Smooth muscle cell (in vitro differentiated cells): Measurements from ENCODE around the gene PPP1CB. TPM values are rescaled to one million over a fixed set of nuclear protein-coding genes. Genes with fewer than 3 reads are reported as not detected.

Experiments used
- DNase-seq: peaks from one replicate; lab custom pipeline; 2025; ENCODE audit not compliant: unreplicated experiment; lab: John Stamatoyannopoulos, UW
- H2AFZ ChIP-seq: fragments of 200-600 bp; sonication (generic); 2 replicates; pipeline ENCODE4 v1.6.0; 2016; ENCODE audit warnings: antibody characterized with exemption, low read depth, mild to moderate bottlenecking
- H3F3A ChIP-seq: fragments of 200-600 bp; sonication (generic); 2 replicates; pipeline ENCODE4 v1.6.0; 2017; ENCODE audit warnings: antibody characterized with exemption, low read depth
- H3K27ac ChIP-seq: fragments of 200-600 bp; sonication (generic); 2 replicates; pipeline ENCODE4 v1.5.1; 2016; ENCODE audit warnings: low read depth, mild to moderate bottlenecking
- H3K27me3 ChIP-seq: fragments of 200-600 bp; sonication (generic); 2 replicates; pipeline ENCODE4 v1.6.1; 2016; ENCODE audit warnings: low read depth, mild to moderate bottlenecking
- H3K36me3 ChIP-seq: fragments of 200-600 bp; sonication (generic); 2 replicates; pipeline ENCODE4 v1.5.1; 2016; ENCODE audit warnings: low read depth
- H3K4me1 ChIP-seq: fragments of 200-600 bp; sonication (generic); 2 replicates; pipeline ENCODE4 v1.5.1; 2016; ENCODE audit warnings: low read depth
- H3K4me2 ChIP-seq: fragments of 200-600 bp; sonication (generic); 2 replicates; pipeline ENCODE4 v1.6.0; 2016; ENCODE audit warnings: mild to moderate bottlenecking
- H3K4me3 ChIP-seq: fragments of 200-600 bp; sonication (generic); 2 replicates; pipeline ENCODE4 v1.5.1; 2016; ENCODE audit warnings: mild to moderate bottlenecking
- H3K79me2 ChIP-seq: fragments of 200-600 bp; sonication (generic); 2 replicates; pipeline ENCODE4 v1.6.0; 2016; ENCODE audit warnings: low read depth, mild to moderate bottlenecking
- H3K9ac ChIP-seq: fragments of 200-600 bp; sonication (generic); 2 replicates; pipeline ENCODE4 v1.6.0; 2016; ENCODE audit warnings: low read depth
- H3K9me3 ChIP-seq: fragments of 200-600 bp; sonication (generic); replicated peaks from 2 replicates; pipeline ENCODE4 v1.5.1; 2016; ENCODE audit warnings: low read depth
- H4K20me1 ChIP-seq: fragments of 200-600 bp; sonication (generic); 2 replicates; pipeline ENCODE4 v1.6.0; 2016; ENCODE audit warnings: low read depth
- WGBS: methylation state at CpG from one replicate; pipeline ENCODE4 v1.1.7; 2016; ENCODE audit warnings: low lambda C conversion rate; 5-methylcytosine and 5-hydroxymethylcytosine counted together
- polyA plus RNA-seq: library from polyadenylated mRNA; unstranded; fragments of >200 nt; fragmentation: Nextera tagmentation; extraction: Ambion mirVana; gene quantifications from 2 replicates; pipeline ENCODE4 v1.2.1, GENCODE V29; 2016
- total RNA-seq: library from RNA; depleted of rRNA; stranded (reverse); fragments of >200 nt; gene quantifications from 2 replicates; pipeline ENCODE4 v1.2.3, GENCODE V29; 2014
- TF ChIP-seq, protein P1 (sequence below): fragments of 200-600 bp; sonication (generic); IDR thresholded peaks from 2 replicates; pipeline ENCODE4 v1.5.1; 2017; ENCODE audit warnings: borderline replicate concordance, mild to moderate bottlenecking, antibody characterized with exemption; ENCODE audit not compliant: insufficient read depth, poor library complexity, severe bottlenecking

The PPP1CB gene
- total and polyA plus RNA-seq, 2 experiments from 2014 or later = 66.8 to 193 TPM

DNA sequence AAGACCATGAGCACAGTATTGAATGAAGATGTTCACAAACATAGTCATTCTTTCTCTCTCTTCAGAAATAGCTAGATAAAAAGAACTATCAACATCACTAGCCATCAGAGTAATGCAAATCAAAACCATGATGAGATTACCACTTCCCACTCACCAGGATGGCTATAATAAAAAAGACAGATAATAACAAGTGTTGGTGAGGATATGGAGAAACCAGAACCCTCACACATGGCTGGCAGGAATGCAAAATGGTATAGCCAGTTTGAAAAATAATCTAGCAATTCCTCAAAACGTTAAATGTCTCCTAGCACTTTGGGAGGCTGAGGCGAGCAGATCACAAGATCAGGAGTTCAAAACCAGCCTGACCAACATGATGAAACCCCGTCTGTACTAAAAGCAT, 31.3 kb upstream of the PPP1CB start:
- Histone ChIP-seq H2AFZ (no peak overlapping the region), H4K20me1 (no peaks in the 10 kb centered on the region), H3K79me2 (no peaks in the 10 kb centered on the region), H3F3A (peaks cover 10% of the 10 kb centered on the region), H3K4me2 (no peak overlapping the region), H3K27ac (no peak overlapping the region), H3K9ac (no peak overlapping the region), H3K4me1 (peaks cover 10% of the 10 kb centered on the region), H3K4me3 (no peak overlapping the region), H3K9me3 (no peaks in the 10 kb centered on the region), H3K27me3 (no peaks in the 10 kb centered on the region), H3K36me3 (no peaks in the 10 kb centered on the region)
- TF ChIP-seq, protein P1, sequence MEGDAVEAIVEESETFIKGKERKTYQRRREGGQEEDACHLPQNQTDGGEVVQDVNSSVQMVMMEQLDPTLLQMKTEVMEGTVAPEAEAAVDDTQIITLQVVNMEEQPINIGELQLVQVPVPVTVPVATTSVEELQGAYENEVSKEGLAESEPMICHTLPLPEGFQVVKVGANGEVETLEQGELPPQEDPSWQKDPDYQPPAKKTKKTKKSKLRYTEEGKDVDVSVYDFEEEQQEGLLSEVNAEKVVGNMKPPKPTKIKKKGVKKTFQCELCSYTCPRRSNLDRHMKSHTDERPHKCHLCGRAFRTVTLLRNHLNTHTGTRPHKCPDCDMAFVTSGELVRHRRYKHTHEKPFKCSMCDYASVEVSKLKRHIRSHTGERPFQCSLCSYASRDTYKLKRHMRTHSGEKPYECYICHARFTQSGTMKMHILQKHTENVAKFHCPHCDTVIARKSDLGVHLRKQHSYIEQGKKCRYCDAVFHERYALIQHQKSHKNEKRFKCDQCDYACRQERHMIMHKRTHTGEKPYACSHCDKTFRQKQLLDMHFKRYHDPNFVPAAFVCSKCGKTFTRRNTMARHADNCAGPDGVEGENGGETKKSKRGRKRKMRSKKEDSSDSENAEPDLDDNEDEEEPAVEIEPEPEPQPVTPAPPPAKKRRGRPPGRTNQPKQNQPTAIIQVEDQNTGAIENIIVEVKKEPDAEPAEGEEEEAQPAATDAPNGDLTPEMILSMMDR = no peak
- no peak for DNase-seq
- 88% methylated on average over 3 of the region's 3 CpGs for WGBS

DNA sequence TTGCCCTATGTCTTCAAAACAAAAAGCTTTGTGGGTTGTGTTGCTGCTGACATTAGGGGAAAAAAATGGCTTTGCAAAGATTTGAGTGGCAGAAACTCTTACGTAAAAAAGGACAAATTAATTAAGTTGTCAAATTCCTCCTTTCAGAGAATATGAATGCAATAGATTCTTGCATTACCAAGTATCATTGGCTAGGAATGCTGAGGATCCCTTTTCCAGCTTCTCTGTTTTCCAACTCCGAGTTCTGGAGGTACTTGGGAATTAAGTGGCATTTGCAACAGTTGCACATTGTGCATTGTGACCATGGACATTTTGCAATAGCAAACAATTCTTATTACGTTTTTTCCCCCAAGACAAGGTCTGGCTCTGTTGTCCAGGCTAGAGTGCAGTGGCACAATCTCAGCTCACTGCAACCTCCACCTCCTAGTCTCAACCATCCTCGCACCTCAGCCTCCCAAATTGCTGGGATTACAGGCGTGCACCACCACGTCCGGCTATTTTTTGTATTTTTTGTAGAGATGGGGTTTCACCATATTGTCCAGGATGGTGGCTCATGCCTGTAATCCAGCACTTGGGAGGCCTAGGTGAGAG, 29.9 kb upstream of the PPP1CB start:
- WGBS = 87% methylated on average over 7 of the region's 7 CpGs
- H3F3A ChIP-seq = peaks cover 2% of the 10 kb centered on the region
- no peaks in the 10 kb centered on the region for H4K20me1 ChIP-seq
- H3K27me3 ChIP-seq = no peaks in the 10 kb centered on the region
- H3K9ac ChIP-seq = no peak overlapping the region
- no peaks in the 10 kb centered on the region for H3K36me3 ChIP-seq
- no peak overlapping the region for H3K4me2 ChIP-seq
- DNase-seq = no peak
- no peak overlapping the region for H3K27ac ChIP-seq
- TF ChIP-seq, protein P1 = no peak
- H3K79me2 ChIP-seq = no peaks in the 10 kb centered on the region
- H3K4me3 ChIP-seq = no peak overlapping the region
- no peaks in the 10 kb centered on the region for H3K9me3 ChIP-seq
- H3K4me1 ChIP-seq = peaks cover 7% of the 10 kb centered on the region
- H2AFZ ChIP-seq = no peak overlapping the region

DNA sequence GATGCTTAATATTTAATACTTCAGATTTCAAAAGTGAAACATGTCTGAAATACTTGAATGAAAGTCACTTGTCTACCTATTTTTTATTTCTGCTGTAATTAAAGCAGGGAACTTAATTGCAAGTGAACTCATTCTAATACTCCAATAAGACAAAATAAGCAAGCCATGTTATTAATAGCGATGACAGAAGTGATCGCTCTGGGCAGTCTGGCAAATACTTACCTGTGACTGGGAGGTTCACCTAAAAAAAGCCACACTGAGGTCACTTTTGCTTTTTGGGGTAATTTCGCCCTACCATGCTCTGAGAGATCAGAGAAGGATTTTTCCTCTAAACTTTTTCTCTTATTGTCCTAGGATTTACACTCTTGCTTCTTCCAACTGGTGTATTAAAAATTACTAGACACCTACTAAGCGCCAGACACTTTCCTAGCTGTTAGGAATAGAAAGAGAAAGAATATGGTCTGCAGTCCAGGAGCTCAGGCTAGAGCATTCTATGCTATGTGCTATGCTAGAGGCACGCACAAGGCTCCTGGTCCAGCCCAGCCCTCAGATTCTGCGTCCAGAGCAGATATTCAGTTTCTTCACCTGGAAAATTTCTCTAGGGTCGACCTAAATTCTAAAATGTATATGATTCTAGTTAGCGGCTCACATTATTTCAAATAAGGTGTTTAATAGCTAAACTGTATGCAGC, 26.5 kb upstream of the PPP1CB start:
- TF ChIP-seq, protein P1 = no peak
- no peak for DNase-seq
- H3K27ac ChIP-seq = no peak overlapping the region
- H3K27me3 ChIP-seq = no peaks in the 10 kb centered on the region
- no peaks in the 10 kb centered on the region for H3K36me3 ChIP-seq
- H3K79me2 ChIP-seq = no peaks in the 10 kb centered on the region
- H3F3A ChIP-seq = no peaks in the 10 kb centered on the region
- no peak overlapping the region for H2AFZ ChIP-seq
- H4K20me1 ChIP-seq = no peaks in the 10 kb centered on the region
- H3K9ac ChIP-seq = no peak overlapping the region
- H3K4me1 ChIP-seq = no peaks in the 10 kb centered on the region
- no peak overlapping the region for H3K4me2 ChIP-seq
- H3K9me3 ChIP-seq = no peaks in the 10 kb centered on the region
- H3K4me3 ChIP-seq = no peak overlapping the region
- 91% methylated on average over 8 of the region's 8 CpGs for WGBS

DNA sequence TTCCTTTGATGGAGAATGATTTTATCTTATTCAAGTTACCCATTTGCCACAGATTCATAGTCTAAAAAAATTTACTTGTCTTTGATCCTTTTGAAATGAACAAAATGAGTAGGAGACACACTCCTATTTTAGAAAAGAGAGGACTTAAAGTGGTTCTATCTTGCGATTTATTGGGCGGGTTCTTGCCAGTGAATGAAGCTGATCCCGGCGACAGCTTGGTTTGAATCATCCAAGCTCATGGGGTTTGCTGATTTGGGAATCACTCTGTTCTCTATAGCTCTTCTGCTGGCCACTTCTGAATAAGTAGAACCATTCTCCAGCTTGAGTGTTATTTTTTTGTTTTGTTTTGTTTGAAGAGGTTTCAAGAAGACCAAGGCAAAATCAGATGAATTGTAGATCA, 25.5 kb upstream of the PPP1CB start:
- H3K36me3 ChIP-seq = no peaks in the 10 kb centered on the region
- no peak overlapping the region for H3K4me3 ChIP-seq
- no peaks in the 10 kb centered on the region for H3K27me3 ChIP-seq
- H3K9ac ChIP-seq = no peak overlapping the region
- no peaks in the 10 kb centered on the region for H3K4me1 ChIP-seq
- H3F3A ChIP-seq = no peaks in the 10 kb centered on the region
- TF ChIP-seq, protein P1 = no peak
- DNase-seq = no peak
- no peaks in the 10 kb centered on the region for H3K9me3 ChIP-seq
- H3K79me2 ChIP-seq = no peaks in the 10 kb centered on the region
- H3K4me2 ChIP-seq = no peak overlapping the region
- WGBS = 98% methylated on average over 4 of the region's 4 CpGs
- no peaks in the 10 kb centered on the region for H4K20me1 ChIP-seq
- H2AFZ ChIP-seq = no peak overlapping the region
- no peak overlapping the region for H3K27ac ChIP-seq
